GM12874 (cell line): ENCODE measurements around the gene GALK1.

Experiments used
- TF ChIP-seq, protein P1 (sequence below): IDR thresholded peaks from 2 replicates; pipeline ENCODE4 v1.5.1; 2011; ENCODE audit warnings: low read depth, mild to moderate bottlenecking, control low read depth, low read length, moderate library complexity; ENCODE audit not compliant: insufficient read depth

The GALK1 gene

DNA sequence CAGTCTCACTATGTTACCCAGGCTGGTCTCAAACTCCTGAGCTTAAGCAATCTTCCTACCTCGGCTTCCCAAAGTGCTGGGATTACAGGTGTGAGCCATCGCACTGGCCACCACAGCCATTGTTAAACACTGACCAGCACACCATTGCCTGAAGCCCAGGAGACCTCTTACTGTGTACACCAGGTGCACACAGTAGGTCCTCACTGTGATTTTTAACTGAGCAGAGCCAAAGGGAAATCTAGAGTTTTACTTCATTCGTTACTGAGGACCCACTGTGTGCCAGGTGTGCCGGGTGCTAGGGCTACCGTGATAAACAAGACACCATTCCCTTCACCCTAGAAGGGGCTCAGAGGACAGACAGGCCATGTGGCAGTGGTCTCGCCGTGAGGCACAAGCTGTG lies 39.5 kb downstream of the GALK1 start:
- TF ChIP-seq, protein P1, sequence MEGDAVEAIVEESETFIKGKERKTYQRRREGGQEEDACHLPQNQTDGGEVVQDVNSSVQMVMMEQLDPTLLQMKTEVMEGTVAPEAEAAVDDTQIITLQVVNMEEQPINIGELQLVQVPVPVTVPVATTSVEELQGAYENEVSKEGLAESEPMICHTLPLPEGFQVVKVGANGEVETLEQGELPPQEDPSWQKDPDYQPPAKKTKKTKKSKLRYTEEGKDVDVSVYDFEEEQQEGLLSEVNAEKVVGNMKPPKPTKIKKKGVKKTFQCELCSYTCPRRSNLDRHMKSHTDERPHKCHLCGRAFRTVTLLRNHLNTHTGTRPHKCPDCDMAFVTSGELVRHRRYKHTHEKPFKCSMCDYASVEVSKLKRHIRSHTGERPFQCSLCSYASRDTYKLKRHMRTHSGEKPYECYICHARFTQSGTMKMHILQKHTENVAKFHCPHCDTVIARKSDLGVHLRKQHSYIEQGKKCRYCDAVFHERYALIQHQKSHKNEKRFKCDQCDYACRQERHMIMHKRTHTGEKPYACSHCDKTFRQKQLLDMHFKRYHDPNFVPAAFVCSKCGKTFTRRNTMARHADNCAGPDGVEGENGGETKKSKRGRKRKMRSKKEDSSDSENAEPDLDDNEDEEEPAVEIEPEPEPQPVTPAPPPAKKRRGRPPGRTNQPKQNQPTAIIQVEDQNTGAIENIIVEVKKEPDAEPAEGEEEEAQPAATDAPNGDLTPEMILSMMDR: no peak

DNA sequence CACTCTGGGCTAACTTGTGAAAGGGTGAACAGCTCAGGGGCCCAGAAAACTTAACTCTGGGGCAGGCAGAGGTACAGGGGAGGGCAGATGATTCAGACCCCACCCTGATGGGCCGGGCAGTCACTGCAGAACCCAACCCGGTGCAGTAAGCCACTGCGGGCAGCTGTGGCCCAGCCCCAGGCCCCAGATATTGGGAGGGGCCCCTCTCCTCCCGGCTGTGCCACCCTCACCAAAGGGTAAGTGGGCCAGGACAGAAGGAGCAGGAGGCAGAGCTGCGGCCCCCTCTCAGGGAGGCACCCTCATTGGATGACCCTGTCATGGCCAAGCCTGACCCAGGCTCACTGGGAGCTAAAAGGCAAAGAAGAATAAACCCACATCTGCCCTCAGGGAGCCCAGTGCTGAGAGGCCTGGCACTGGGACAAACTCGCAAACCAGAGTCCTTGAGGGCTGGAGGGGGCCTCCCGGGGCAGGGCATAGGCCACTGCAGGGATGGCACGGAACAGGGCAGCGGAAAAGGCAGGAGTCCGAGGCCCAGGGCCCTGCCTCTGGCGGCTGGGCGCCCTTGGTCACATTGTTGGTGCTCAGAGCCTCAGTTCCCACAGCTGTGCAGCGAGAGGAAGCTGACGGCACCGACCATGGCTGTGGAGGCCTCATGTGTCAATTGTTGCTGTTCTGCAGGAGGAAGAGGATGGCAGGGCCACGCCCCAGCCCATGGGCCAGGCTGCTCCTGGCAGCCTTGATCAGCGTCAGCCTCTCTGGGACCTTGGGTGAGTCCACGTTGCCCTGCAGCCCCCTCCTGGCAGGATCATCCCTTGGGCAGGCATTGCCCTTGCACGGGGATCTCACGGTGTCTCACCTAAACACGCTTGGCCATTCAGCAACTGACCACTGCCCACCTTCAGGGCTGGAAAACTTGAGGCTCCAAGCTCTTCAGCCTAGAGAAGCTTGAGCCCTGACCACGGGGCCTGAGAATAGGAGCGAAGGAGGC lies 40.7 kb downstream of the GALK1 start:
- TF ChIP-seq, protein P1: no peak

DNA sequence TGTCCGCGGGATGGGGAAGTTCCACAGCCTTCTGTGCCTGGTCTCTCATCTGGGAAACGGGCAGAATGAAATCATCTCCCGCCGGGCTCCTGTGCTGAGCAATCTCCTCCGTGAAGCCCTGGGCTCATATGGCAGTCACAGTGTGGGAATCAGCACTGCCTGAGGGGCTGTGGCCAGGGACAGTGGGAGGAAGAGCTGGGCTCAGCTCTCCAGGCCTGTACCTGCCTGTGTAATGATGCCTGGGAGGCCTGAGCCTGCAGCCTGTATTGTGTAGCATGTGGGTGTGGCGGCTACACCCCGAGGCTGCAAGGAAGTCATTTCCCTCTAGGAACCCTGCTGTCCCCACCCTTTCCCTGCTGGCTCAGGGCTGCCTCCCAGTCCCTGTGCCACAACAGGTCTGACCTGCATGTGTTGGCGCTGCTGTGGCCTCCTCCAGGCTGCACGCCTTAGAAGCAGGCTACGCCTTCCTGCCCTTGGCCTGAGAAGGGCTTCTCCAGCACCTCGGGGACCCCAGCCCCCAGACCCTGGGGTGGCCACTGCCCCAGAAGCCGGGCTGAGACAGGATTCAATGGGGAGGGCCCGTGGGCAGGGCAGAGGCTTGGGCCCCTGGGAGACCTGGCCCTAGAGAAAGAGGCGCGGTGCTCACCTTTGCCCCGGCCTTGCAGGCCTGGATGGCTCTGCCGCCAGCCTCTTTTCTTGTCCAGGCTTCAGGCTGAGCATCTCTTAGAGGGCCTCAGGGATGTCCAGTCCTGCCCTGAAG lies 41.6 kb downstream of the GALK1 start:
- TF ChIP-seq, protein P1: no peak

DNA sequence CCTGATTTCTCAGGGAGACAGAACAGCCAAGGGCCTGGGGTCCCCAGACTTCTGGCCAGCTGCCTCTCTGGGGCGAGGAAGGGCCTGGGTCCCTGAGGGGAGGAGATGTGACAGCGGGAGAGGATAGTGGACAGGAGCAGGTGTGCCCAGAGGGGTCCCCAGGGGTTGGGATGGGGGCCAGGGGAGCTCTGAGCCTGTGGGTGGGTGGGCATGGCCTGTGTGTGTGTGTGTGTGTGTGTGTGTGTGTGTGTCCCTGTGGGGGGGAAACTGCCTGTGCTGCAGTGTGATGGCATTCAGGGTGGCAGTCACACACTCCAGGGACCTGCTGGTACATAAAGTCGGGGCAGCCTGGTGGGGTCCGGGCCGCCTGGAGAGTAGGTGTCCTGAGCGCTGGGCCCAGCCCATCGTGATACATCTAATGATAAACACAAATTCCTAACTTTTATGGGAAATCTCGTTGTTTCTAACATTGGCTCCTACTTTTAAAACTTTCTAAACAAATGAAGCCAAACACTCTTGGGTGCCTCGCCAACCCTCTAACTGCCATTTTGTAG lies 42.4 kb downstream of the GALK1 start:
- TF ChIP-seq, protein P1: no peak

DNA sequence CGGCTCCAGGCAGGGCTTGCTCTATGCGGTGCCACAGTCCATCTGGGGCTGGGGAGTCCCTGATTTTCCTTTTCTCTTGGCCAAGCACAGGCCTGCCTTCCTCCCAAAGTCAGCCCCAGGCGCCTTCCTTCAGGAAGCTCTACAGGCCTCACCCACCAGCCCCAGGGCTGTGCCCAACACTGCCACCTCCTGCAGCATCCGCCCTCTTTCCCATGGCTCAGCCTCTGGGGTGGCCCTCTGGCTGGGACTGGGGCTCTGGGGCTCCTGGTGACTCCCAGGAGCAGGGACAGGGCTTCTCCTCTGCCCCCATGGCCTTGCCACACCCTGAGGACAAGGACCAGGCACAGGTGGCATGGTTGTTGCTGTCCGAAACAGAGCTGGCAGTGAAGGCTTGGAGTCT lies 42.9 kb downstream of the GALK1 start:
- TF ChIP-seq, protein P1: no peak

DNA sequence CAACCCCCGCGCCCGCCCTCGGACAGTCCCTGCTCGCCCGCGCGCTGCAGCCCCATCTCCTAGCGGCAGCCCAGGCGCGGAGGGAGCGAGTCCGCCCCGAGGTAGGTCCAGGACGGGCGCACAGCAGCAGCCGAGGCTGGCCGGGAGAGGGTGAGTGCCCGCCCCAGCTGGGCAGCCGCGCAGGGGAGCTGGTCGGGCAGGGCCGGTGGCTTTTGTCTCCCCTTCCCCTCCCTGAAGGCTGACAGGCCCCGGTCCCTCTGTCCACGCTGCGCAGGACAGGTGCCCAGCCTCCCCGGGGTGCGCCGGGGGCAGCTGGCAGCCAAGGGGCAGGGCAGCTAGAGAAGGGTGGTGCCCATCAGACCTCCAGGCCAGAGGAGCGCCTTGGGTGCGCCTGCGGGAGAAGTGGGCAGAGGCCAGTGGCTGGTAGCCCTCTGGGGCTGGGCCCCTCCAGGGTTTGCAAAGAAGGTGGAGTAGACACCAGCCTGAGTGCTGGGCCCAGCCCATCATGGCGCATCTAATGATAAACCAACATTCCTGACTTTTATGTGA lies 43.5 kb downstream of the GALK1 start:
- TF ChIP-seq, protein P1: no peak
